HG03558 (cell line): ENCODE measurements around the gene ADRB1.

Experiments
- ATAC-seq: cut with Tn5 transposase; IDR thresholded peaks from one replicate; pipeline ENCODE4 v1.9.1; 2021; ENCODE audit warnings: moderate number of reproducible peaks; ENCODE audit not compliant: unreplicated experiment; ENCODE audit errors: extremely low read depth

The ADRB1 gene

GRCh38 chr10:114083040-114083439, 39.4 kb downstream of the ADRB1 start:
- ATAC-seq, result no peak

- no peak for ATAC-seq
These were observed 40.5 kb downstream of the ADRB1 start for GRCh38 chr10:114084215-114084614.

DNA sequence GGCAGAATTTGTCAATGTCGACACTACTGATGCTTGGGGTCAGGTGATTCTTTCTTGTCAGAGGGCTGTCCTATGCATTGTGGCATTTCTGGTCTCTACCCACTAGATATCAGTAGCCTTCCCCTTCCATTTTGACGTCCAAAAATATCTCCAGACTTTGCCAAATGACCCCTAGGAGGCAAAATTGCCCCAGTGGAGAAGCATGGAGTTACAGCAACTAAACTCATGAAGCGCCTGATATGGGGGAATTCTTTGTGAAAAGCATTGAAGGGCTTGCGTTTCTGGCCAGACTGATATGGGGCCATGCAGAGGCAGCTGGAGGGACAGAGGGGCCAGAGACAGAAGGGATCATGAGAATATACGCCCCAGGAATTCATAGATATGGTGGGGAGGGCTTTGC, 43.6 kb downstream of the ADRB1 start:
- no peak for ATAC-seq

GRCh38 chr10:114087655-114088054, 44.0 kb downstream of the ADRB1 start:
- no peak for ATAC-seq

DNA sequence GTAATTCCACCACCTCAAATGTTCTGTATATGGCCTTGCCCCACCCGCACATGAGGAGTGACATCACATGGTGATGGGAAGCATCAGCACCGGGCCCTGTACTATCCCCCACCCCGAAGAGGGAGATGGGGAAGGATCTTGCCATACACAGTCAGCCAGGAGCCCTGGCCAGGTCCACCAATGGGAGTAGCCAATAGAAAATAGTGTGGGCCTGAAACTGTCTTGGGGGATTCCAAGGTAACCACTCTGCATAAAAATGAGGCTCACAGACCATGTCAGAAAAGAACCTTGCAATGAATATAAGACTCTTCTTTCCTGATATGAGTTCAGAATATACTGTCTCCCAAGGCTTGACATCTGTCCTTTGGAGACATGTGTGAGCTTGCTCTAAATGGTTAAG, 51.1 kb downstream of the ADRB1 start:
- ATAC-seq, result no peak

GRCh38 chr10:114095559-114096337, 52.1 kb downstream of the ADRB1 start:
- no peak for ATAC-seq
